Testis (tissue), 2 donors: Measurements from ENCODE around the gene KIAA0753.

Source experiments
- POLR2A ChIP-seq: fragments of 450-650 bp; IDR thresholded peaks from one replicate; pipeline ENCODE4 v1.6.1; 2017; ENCODE audit warnings: antibody characterized with exemption, mild to moderate bottlenecking, moderate library complexity
- TF ChIP-seq, protein P1 (sequence below), 3 experiments: fragments of 450-650 bp in 2 of 3; fragments of 200-600 bp in 1 of 3; sonication (generic) in 1 of 3; IDR thresholded peaks; one replicate each; pipeline ENCODE4 v1.5.1; 2016 to 2019; ENCODE audit warnings: antibody characterized with exemption in 3 of 3, mild to moderate bottlenecking in 2 of 3, moderate library complexity in 1 of 3

DNA sequence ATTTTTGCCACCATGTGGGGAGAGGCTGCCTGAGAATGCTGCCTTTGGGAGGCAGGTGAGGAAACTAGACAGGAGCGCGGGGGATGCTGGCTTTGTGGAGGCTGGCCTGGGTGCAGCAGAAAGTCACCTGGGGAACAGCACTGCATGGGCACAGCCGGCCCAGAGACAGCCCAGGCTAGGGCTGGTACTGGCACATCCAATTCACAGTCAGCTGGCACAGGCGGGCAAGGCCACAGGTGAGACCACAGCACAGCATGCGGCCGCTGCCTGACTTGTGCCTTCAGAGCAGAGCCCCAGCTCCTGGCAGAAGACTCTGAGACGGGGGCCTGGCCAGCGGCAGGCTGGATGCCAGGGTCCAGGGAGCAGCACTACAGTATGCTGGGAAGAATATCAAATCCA lies 67.5 kb downstream of the KIAA0753 start:
- TF ChIP-seq, protein P1, sequence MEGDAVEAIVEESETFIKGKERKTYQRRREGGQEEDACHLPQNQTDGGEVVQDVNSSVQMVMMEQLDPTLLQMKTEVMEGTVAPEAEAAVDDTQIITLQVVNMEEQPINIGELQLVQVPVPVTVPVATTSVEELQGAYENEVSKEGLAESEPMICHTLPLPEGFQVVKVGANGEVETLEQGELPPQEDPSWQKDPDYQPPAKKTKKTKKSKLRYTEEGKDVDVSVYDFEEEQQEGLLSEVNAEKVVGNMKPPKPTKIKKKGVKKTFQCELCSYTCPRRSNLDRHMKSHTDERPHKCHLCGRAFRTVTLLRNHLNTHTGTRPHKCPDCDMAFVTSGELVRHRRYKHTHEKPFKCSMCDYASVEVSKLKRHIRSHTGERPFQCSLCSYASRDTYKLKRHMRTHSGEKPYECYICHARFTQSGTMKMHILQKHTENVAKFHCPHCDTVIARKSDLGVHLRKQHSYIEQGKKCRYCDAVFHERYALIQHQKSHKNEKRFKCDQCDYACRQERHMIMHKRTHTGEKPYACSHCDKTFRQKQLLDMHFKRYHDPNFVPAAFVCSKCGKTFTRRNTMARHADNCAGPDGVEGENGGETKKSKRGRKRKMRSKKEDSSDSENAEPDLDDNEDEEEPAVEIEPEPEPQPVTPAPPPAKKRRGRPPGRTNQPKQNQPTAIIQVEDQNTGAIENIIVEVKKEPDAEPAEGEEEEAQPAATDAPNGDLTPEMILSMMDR (IDR thresholded peaks at IDR 0.05), result no peak
- TF ChIP-seq POLR2A, result no peak
